ENCODE data around the gene SETX.

GRCh38 chr9:132249690-132250089 lies 105.1 kb downstream of the SETX start:
- TF ChIP-seq CTCF (IDR thresholded peaks at IDR 0.05) (no peak), EZH2phosphoT487 (IDR thresholded peaks at IDR 0.05) (no peak), EZH2 (IDR thresholded peaks at IDR 0.05) (no peak)
